ENCODE measurements around the gene CCDC40. TPM values are rescaled to one million over a fixed set of nuclear protein-coding genes. Genes with fewer than 3 reads are reported as not detected.

Gene CCDC40
- total RNA-seq, 1 experiment from 2014 or later: 3.9 TPM

DNA sequence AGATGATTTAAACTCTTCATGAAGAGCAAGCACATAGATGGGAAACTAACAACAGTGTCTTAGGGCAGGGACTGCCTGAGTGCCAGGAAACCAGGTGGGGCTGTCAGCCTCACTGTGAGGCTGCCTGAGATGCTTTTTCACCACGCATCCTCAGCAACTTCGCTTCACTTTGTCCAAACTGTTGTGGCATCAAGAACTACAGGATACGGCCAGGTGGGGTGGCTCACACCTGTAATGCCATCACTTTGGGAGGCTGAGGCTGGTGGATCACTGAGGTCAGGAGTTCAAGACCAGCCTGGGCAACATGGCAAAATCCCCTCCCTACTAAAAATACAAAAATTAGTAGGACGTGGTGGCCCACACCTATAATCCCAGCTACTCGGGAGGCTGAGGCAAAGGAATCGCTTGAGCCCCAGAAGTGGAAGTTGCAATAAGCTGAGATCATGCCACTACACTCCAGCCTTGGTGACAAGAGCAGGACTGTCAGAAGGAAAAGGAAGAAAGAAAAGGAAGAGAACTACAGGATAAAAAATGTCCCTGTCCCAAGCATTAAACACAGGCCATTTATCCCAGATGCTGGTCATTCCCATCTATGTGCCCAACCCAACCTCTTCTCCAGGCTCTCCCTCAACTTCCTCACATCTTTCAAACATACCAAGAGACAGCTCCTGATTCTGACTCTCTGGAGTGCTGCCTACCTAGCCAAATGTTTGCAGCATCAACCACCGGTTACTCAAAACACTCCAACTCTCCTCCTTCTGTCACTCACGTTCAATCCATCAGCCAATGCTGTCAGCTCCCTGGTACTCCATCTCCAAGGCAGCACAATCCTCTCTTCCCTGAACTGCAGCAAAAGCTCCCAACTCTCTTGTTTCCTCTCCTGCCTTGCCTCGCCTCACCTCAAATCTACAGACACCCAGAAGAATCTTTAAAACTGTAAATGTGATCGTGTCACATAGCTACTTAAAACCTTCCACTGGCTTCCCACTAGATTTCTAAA lies 108.9 kb downstream of the CCDC40 start:
- Mint-ChIP-seq H3K4me3 (ENCODE audit: unreplicated experiment) (peak overlapping the region; percentile 81), H3K4me1 (ENCODE audit: low read depth, unreplicated experiment) (peaks cover 11% of the 10 kb centered on the region), H3K27ac (ENCODE audit: unreplicated experiment) (peak overlapping the region; percentile 55), H3K9me3 (ENCODE audit: unreplicated experiment) (no peaks in the 10 kb centered on the region), H3K27me3 (ENCODE audit: insufficient read depth, unreplicated experiment) (no peaks in the 10 kb centered on the region), H3K36me3 (ENCODE audit: insufficient read depth, unreplicated experiment) (peaks cover 62% of the 10 kb centered on the region)
- POLR2A ChIA-PET: interaction anchor here (0.6 to 1.7 kb wide), 5 partner anchors 18 to 1878 kb away, joined by 3 to 15 read pairs (median 8); partner anchors contain the start of genes GAA, LRRC45 and SLC26A11
- no peaks in the 10 kb centered on the region for H3K27me3 ChIP-seq (replicated peaks; ENCODE audit: control insufficient read depth, insufficient read depth, low read length)
- DNase-seq: no peak
- CTCF ChIA-PET: interaction anchor here (0.6 to 2.5 kb wide), 2 partner anchors 21 to 44 kb away, joined by 3 to 16 read pairs; partner anchors contain the start of gene GAA
- peaks cover 5% of the 10 kb centered on the region for H3K36me3 ChIP-seq (ENCODE audit: control insufficient read depth, insufficient read depth, low read length)
- H3K4me3 ChIP-seq (ENCODE audit: low read depth, low read length): peak overlapping the region; percentile 99
- TF ChIP-seq, protein P1, sequence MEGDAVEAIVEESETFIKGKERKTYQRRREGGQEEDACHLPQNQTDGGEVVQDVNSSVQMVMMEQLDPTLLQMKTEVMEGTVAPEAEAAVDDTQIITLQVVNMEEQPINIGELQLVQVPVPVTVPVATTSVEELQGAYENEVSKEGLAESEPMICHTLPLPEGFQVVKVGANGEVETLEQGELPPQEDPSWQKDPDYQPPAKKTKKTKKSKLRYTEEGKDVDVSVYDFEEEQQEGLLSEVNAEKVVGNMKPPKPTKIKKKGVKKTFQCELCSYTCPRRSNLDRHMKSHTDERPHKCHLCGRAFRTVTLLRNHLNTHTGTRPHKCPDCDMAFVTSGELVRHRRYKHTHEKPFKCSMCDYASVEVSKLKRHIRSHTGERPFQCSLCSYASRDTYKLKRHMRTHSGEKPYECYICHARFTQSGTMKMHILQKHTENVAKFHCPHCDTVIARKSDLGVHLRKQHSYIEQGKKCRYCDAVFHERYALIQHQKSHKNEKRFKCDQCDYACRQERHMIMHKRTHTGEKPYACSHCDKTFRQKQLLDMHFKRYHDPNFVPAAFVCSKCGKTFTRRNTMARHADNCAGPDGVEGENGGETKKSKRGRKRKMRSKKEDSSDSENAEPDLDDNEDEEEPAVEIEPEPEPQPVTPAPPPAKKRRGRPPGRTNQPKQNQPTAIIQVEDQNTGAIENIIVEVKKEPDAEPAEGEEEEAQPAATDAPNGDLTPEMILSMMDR (IDR thresholded peaks at IDR 0.05; ENCODE audit: insufficient read depth in 1 of 2, low read depth in 1 of 2, low read length in 1 of 2, severe bottlenecking in 1 of 2, unreplicated experiment in 1 of 2): no peak
- intact Hi-C loops (cut with micrococcal nuclease; ENCODE audit: unreplicated experiment): loop anchor here (5.0 kb wide), 1 partner anchor 77 kb away; the partner anchor contains the start of genes SGSH and SLC26A11
- H3K9me3 ChIP-seq: no peaks in the 10 kb centered on the region
- H3K4me1 ChIP-seq: peaks cover 10% of the 10 kb centered on the region
- BruUV-seq (replicated peaks): TSS peak; percentile 47

GRCh38 chr17:80146121-80147034 lies 109.9 kb downstream of the CCDC40 start:
- H3K4me1 Mint-ChIP-seq (ENCODE audit: low read depth, unreplicated experiment): peaks cover 11% of the 10 kb centered on the region
- Histone ChIP-seq H3K27me3 (replicated peaks; ENCODE audit: control insufficient read depth, insufficient read depth, low read length) (no peaks in the 10 kb centered on the region), H3K4me3 (ENCODE audit: low read depth, low read length) (peak overlapping the region; percentile 99), H3K9me3 (no peaks in the 10 kb centered on the region), H3K36me3 (ENCODE audit: control insufficient read depth, insufficient read depth, low read length) (peaks cover 5% of the 10 kb centered on the region), H3K4me1 (peaks cover 10% of the 10 kb centered on the region)
- peaks cover 63% of the 10 kb centered on the region for H3K36me3 Mint-ChIP-seq (ENCODE audit: insufficient read depth, unreplicated experiment)
- H3K27me3 Mint-ChIP-seq (ENCODE audit: insufficient read depth, unreplicated experiment): no peaks in the 10 kb centered on the region
- intact Hi-C loops (cut with micrococcal nuclease; ENCODE audit: unreplicated experiment): loop anchor here (1.0 to 5.0 kb wide), 2 partner anchors 29 to 76 kb away; partner anchors contain the start of genes SGSH and SLC26A11
- no peaks in the 10 kb centered on the region for H3K9me3 Mint-ChIP-seq (ENCODE audit: unreplicated experiment)
- peak overlapping the region; percentile 81 for H3K4me3 Mint-ChIP-seq (ENCODE audit: unreplicated experiment)
- H3K27ac Mint-ChIP-seq (ENCODE audit: unreplicated experiment): peak overlapping the region; percentile 55
- BruUV-seq (replicated peaks): no TSS peak
- ChIA-PET CTCF (interaction anchor here (1.0 to 2.5 kb wide), 2 partner anchors 22 to 45 kb away, joined by 3 to 16 read pairs; partner anchors contain the start of gene GAA), POLR2A (interaction anchor here (0.6 to 1.7 kb wide), 6 partner anchors 19 to 1877 kb away, joined by 3 to 15 read pairs (median 6); partner anchors contain the start of genes GAA, LRRC45 and SLC26A11)
- no peak for DNase-seq
- TF ChIP-seq, protein P1 (IDR thresholded peaks at IDR 0.05; ENCODE audit: insufficient read depth in 1 of 2, low read depth in 1 of 2, low read length in 1 of 2, severe bottlenecking in 1 of 2, unreplicated experiment in 1 of 2): no peak
